Lower lobe of right lung (tissue), 2 donors: ENCODE data around the gene PLCL2. TPM values are rescaled to one million over a fixed set of nuclear protein-coding genes. Genes with fewer than 3 reads are reported as not detected.

ENCODE experiments used
- ATAC-seq, 2 donors: fragments of 200-7000 bp; cut with Tn5 transposase; one replicate each; pipeline ENCODE4 v1.9.1; 2020 to 2022; ENCODE audit warnings: mild to moderate bottlenecking in 2 of 2, moderate library complexity in 2 of 2
- DNase-seq: peaks from one replicate; pipeline ENCODE4 v3.0.0-alpha.2; 2020
- H3K27ac ChIP-seq: fragments of 200-600 bp; one replicate; pipeline ENCODE4 v1.8.0; 2022
- H3K27me3 ChIP-seq: fragments of 200-600 bp; one replicate; pipeline ENCODE4 v1.8.0; 2022; ENCODE audit warnings: low read depth
- H3K36me3 ChIP-seq: fragments of 200-600 bp; one replicate; pipeline ENCODE4 v1.8.0; 2022; ENCODE audit warnings: mild to moderate bottlenecking
- H3K4me1 ChIP-seq: fragments of 200-600 bp; one replicate; pipeline ENCODE4 v1.8.0; 2022
- H3K4me3 ChIP-seq: fragments of 200-600 bp; one replicate; pipeline ENCODE4 v1.8.0; 2022; ENCODE audit warnings: mild to moderate bottlenecking
- H3K9me3 ChIP-seq: fragments of 200-600 bp; one replicate; pipeline ENCODE4 v1.8.0; 2022
- intact Hi-C: fragments of 100-400 bp; cut with DNase I; formaldehyde crosslinking; loops from one replicate; pipeline ENCODE4 v1.11.0; 2022
- total RNA-seq: library from RNA; stranded (reverse); fragmentation: NEBNext Ultra II Directional; extraction: Animal tissue kit (Norgen Biotek cat#: 25700); gene quantifications from one replicate; pipeline ENCODE4 v1.2.1, GENCODE V29; 2021
- TF ChIP-seq, protein P1 (sequence below): fragments of 200-600 bp; IDR thresholded peaks from one replicate; pipeline ENCODE4 v1.8.0; 2022; ENCODE audit warnings: antibody characterized with exemption, mild to moderate bottlenecking
- donor health status: DM: no; HTN: yes; CAD: no; lungs with severe emphysema.

The PLCL2 gene
- total RNA-seq, 1 donor from 2014 or later, result 12.1 TPM

DNA sequence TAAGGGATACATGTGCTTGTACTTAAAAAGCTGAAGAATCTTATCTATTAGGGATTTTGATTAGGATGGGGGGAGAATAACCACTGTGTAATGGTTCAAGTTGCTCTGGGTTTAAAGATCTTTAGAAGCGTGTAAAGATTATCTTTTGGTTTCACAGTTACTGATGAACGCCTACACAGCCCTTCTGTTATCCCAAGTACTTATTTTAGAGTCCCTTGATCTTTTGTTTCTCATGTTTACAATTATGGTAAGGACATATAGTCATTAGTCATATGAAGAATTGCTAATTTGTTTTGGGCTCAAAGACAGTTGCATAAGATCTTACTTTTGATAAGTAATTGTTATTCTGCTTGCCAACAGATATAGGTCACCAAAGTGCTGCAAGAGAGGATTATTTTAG, 160.1 kb downstream of the PLCL2 start:
- Histone ChIP-seq H3K27me3 (no peaks in the 10 kb centered on the region), H3K4me1 (peaks cover 5% of the 10 kb centered on the region), H3K4me3 (no peak overlapping the region), H3K9me3 (peaks cover 5% of the 10 kb centered on the region), H3K27ac (no peak overlapping the region), H3K36me3 (no peaks in the 10 kb centered on the region)
- TF ChIP-seq, protein P1, sequence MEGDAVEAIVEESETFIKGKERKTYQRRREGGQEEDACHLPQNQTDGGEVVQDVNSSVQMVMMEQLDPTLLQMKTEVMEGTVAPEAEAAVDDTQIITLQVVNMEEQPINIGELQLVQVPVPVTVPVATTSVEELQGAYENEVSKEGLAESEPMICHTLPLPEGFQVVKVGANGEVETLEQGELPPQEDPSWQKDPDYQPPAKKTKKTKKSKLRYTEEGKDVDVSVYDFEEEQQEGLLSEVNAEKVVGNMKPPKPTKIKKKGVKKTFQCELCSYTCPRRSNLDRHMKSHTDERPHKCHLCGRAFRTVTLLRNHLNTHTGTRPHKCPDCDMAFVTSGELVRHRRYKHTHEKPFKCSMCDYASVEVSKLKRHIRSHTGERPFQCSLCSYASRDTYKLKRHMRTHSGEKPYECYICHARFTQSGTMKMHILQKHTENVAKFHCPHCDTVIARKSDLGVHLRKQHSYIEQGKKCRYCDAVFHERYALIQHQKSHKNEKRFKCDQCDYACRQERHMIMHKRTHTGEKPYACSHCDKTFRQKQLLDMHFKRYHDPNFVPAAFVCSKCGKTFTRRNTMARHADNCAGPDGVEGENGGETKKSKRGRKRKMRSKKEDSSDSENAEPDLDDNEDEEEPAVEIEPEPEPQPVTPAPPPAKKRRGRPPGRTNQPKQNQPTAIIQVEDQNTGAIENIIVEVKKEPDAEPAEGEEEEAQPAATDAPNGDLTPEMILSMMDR, result no peak
- intact Hi-C loops, result no loop called here
- ATAC-seq (no peak), DNase-seq (no peak)

GRCh38 chr3:17045705-17046104, 160.9 kb downstream of the PLCL2 start:
- Histone ChIP-seq H3K27me3 (no peaks in the 10 kb centered on the region), H3K4me1 (no peaks in the 10 kb centered on the region), H3K9me3 (peaks cover 5% of the 10 kb centered on the region), H3K36me3 (no peaks in the 10 kb centered on the region), H3K27ac (no peak overlapping the region), H3K4me3 (no peak overlapping the region)
- DNase-seq, result no peak
- TF ChIP-seq, protein P1, result no peak
- intact Hi-C loops, result no loop called here
- ATAC-seq, result no peak

- intact Hi-C loops, result no loop called here
- Histone ChIP-seq H3K9me3 (peaks cover 5% of the 10 kb centered on the region), H3K27me3 (no peaks in the 10 kb centered on the region), H3K4me1 (no peaks in the 10 kb centered on the region), H3K4me3 (no peak overlapping the region), H3K36me3 (no peaks in the 10 kb centered on the region), H3K27ac (no peak overlapping the region)
- no peak for ATAC-seq
- TF ChIP-seq, protein P1, result no peak
- no peak for DNase-seq
Measured at GRCh38 chr3:17046623-17047022, 161.9 kb downstream of the PLCL2 start.

DNA sequence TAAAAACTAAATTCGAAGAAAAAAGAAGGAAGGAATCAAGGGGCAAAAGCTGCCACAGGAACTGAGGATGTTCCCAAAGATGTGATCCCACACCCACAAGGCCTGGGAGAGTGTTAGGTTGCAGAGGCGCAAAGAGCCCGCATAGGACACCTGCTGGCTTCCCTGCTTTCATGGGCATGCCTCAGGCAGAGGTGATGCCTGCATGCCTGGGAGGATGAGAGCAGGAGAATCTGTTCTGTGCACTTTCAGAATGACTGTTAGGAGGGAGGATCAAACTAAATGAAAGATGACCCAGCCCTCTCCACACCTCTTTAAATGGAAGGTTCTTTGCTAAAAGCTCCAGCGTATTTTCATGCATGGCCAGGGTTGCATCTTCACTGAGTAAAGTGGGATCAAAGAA, 162.4 kb downstream of the PLCL2 start:
- no peaks in the 10 kb centered on the region for H3K4me1 ChIP-seq
- H3K36me3 ChIP-seq, result no peaks in the 10 kb centered on the region
- no peak overlapping the region for H3K27ac ChIP-seq
- ATAC-seq, result no peak
- no peak for DNase-seq
- H3K9me3 ChIP-seq, result peaks cover 5% of the 10 kb centered on the region
- intact Hi-C loops, result no loop called here
- H3K27me3 ChIP-seq, result no peaks in the 10 kb centered on the region
- TF ChIP-seq, protein P1, result no peak
- no peak overlapping the region for H3K4me3 ChIP-seq

DNA sequence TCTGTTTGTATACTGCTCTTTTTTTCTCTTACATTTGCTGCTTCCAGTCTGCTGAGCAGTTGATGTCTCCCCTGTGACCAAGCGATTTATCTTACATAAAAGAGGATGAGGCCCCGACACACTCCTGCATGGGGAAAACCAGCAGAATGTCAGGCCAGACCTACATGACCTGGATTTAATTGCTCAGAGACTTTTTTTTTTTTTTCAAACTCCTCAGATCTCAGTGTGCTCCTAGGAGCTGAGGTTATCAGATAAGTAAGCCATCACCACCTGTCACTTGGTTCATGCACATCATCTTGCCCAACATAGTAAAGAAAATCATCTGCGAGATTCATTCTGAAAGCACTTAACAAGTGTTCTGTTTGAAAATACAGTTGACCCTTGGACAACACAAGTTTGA, 163.1 kb downstream of the PLCL2 start:
- Histone ChIP-seq H3K9me3 (peaks cover 6% of the 10 kb centered on the region), H3K27me3 (no peaks in the 10 kb centered on the region), H3K4me3 (no peak overlapping the region), H3K4me1 (no peaks in the 10 kb centered on the region), H3K36me3 (no peaks in the 10 kb centered on the region), H3K27ac (no peak overlapping the region)
- ATAC-seq (no peak), DNase-seq (no peak)
- TF ChIP-seq, protein P1, result no peak
- intact Hi-C loops, result no loop called here

DNA sequence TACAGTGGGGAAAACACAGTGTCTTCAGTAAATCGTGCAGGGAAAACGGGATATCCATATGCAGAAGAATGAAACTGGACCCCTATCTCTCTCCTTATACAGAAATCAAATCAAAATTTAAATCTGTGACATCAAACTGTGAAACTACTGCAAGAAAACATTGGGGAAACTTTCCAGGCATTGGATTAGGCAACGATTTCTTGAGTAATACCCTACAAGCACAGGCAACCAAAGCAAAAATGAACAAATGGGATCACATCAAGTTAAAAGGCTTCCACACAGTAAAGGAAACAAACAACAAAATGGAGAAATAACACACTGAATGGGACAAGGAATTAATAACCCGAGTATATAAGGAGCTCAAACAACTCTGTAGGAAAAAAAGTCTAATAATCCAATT, 165.3 kb downstream of the PLCL2 start:
- peaks cover 9% of the 10 kb centered on the region for H3K9me3 ChIP-seq
- intact Hi-C loops, result no loop called here
- no peak overlapping the region for H3K27ac ChIP-seq
- TF ChIP-seq, protein P1, result no peak
- H3K36me3 ChIP-seq, result no peaks in the 10 kb centered on the region
- no peaks in the 10 kb centered on the region for H3K4me1 ChIP-seq
- H3K27me3 ChIP-seq, result no peaks in the 10 kb centered on the region
- H3K4me3 ChIP-seq, result no peak overlapping the region
- no peak for ATAC-seq
- DNase-seq, result no peak
